Activated T-cell treated with anti-CD3 and anti-CD28 coated beads, Interleukin-2, amount 50 U/mL, for 72 hours (primary cell): ENCODE data around the gene SEC22C. TPM values are rescaled to one million over a fixed set of nuclear protein-coding genes. Genes with fewer than 3 reads are reported as not detected.
A peak's percentile ranks its signal among the peaks of the same experiment; 100 is the strongest.

Experiments
- ATAC-seq, 2 donors: fragments of 150-1000 bp; cut with Tn5 transposase; replicated peaks in 1 of 2; 2 replicates each; pipeline ENCODE4 v1.10.0; 2021; ENCODE audit warnings: moderate library complexity in 2 of 2, mild to moderate bottlenecking in 1 of 2
- DNase-seq, 2 donors: peaks; one replicate each; pipeline ENCODE4 v3.0.0; 2021 to 2022; ENCODE audit warnings: mixed read lengths in 1 of 2
- H3K27ac Mint-ChIP-seq: one replicate; pipeline ENCODE4 v1.8.0; 2022; ENCODE audit warnings: mild to moderate bottlenecking, moderate library complexity, mixed read lengths
- H3K27me3 Mint-ChIP-seq: one replicate; pipeline ENCODE4 v1.8.0; 2022; ENCODE audit warnings: low read depth, mixed read lengths
- H3K36me3 Mint-ChIP-seq, 2 donors: one replicate each; pipeline ENCODE4 v1.8.0; 2022; ENCODE audit warnings: mixed read lengths in 2 of 2, mild to moderate bottlenecking in 1 of 2; ENCODE audit not compliant: insufficient read depth in 2 of 2
- H3K4me1 Mint-ChIP-seq: one replicate; pipeline ENCODE4 v1.8.0; 2022; ENCODE audit warnings: low read depth, mixed read lengths
- H3K4me3 Mint-ChIP-seq, 2 donors: one replicate each; pipeline ENCODE4 v1.8.0; 2022; ENCODE audit warnings: mild to moderate bottlenecking in 2 of 2, mixed read lengths in 2 of 2, moderate library complexity in 2 of 2
- H3K9me3 Mint-ChIP-seq, 2 donors: one replicate each; pipeline ENCODE4 v1.8.0; 2022; ENCODE audit warnings: mixed read lengths in 2 of 2
- total RNA-seq, 2 donors: library from RNA; stranded (reverse); gene quantifications; one replicate each; pipeline ENCODE4 v1.2.3, GENCODE V29; 2022

The SEC22C gene
- total RNA-seq, 2 donors from 2014 or later, result 60.6 to 66.4 TPM

DNA sequence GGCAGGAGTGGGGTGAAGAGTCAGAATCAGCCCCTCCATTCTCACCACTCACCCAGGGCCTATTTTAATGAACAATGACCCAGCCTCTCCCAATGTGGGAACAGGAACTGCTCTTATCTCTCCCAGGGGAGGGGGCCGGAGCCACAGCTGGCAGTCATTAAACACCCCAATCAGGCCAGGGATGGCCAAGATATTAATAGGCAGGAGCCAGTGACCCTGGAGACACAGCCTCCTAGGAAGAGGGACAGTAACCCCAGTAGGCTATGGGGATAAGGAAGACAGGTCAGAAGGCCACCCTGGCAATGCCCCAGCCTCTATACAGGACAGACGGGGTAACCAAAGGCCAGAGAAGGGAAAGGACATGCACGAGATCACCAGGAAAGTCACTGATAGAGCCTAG is 40.7 kb downstream of the SEC22C start:
- no peak for DNase-seq
- H3K27me3 Mint-ChIP-seq, result no peaks in the 10 kb centered on the region
- ATAC-seq, result no peak
- no peaks in the 10 kb centered on the region for H3K9me3 Mint-ChIP-seq
- no peak overlapping the region for H3K4me3 Mint-ChIP-seq
- no peak overlapping the region for H3K27ac Mint-ChIP-seq
- H3K4me1 Mint-ChIP-seq, result peaks cover 7% of the 10 kb centered on the region
- no peaks in the 10 kb centered on the region for H3K36me3 Mint-ChIP-seq

DNA sequence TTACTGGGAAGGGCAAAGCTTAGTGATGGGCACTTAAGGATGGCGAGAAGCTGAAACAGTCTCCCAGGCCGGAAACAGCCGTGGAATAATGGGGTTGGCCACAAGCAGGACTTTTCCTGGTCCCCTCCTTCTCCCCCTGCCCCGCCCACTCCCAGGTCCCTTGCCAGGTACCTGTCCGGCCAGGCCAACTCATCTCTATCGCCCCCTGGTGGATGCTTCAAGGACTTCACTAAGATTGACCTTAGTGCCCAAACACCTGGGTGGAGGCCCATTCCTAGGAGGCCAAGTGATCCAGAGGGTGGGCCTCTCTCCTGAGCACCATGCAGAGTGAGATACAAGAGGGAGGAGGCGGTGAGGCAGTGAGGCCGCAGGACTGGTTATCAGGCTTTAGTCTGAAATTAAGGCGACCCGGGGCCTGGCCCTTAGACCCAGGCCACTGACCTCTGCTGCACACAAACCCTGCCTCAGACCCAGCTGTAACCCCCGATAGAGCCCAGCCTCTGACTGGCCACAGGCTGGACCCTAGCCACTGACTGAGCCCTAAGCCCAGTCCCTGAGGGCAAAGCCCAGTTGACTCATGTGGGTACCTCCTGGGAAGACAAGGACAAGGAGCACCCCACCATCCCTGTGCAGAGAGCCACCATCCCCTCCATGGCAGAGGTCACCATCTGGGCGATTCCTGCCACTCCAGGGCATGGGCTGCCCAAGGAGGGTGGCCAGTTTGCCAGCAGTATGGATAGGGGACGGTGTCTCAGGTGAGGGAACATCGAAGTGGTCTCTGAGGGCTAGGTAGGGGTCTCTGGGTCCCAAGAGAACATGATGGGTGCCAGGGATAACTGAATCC is 41.7 kb downstream of the SEC22C start:
- H3K9me3 Mint-ChIP-seq, result no peaks in the 10 kb centered on the region
- DNase-seq (peak; percentile 70 to 77), ATAC-seq (peak; percentile 69 to 74)
- H3K4me3 Mint-ChIP-seq, result no peak overlapping the region
- H3K4me1 Mint-ChIP-seq, result peaks cover 7% of the 10 kb centered on the region
- H3K36me3 Mint-ChIP-seq, result no peaks in the 10 kb centered on the region
- no peak overlapping the region for H3K27ac Mint-ChIP-seq
- no peaks in the 10 kb centered on the region for H3K27me3 Mint-ChIP-seq

GRCh38 chr3:42537350-42537749 is 44.4 kb downstream of the SEC22C start:
- Mint-ChIP-seq H3K36me3 (no peaks in the 10 kb centered on the region), H3K27me3 (no peaks in the 10 kb centered on the region), H3K9me3 (no peaks in the 10 kb centered on the region), H3K4me1 (peaks cover 19% of the 10 kb centered on the region), H3K27ac (no peak overlapping the region), H3K4me3 (no peak overlapping the region)
- DNase-seq (no peak), ATAC-seq (no peak)

GRCh38 chr3:42535981-42536784 is 45.6 kb downstream of the SEC22C start:
- H3K36me3 Mint-ChIP-seq, result no peaks in the 10 kb centered on the region
- no peak overlapping the region for H3K27ac Mint-ChIP-seq
- no peaks in the 10 kb centered on the region for H3K27me3 Mint-ChIP-seq
- H3K4me1 Mint-ChIP-seq, result peaks cover 24% of the 10 kb centered on the region
- ATAC-seq (peak in 1 of 2 donors; percentile 36), DNase-seq (peak; percentile 43 to 46)
- H3K9me3 Mint-ChIP-seq, result no peaks in the 10 kb centered on the region
- no peak overlapping the region for H3K4me3 Mint-ChIP-seq

DNA sequence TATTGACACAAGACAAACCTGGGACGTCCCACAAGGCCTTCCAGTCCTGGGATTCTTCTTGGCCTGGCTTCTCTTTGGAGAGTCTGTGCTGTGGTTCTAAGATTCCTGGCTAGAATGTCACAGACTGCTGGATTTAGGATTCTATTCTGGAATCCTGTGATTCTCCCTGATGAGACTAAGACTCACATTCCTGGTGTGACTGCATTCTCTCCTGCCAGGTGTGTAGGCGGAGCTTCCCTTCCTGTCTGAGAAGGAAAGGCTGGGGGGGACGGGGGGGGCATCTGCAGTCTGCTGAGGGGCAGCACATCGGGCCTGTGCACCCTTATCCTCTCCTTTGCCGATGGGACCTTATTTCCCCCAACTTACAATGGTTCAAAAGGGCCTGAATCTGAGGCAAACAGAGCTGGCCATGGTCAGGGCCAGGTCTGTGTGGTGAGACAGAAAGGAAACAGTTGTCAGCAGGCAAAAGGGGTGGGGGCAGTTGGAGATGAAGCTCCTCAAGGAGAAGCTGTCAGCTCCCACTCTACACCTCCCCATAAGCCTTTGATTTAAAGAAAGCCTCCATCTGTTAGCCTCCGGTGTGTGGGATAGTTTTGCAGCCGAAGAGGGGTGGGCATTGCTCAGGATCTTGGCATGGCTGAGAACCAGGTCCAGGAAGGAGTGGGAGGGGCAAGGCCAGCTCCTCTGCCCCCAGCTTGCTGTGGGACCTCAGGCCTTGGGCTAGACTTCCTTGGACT is 48.4 kb downstream of the SEC22C start:
- ATAC-seq (no peak), DNase-seq (no peak)
- H3K27ac Mint-ChIP-seq, result no peak overlapping the region
- no peak overlapping the region for H3K4me3 Mint-ChIP-seq
- H3K36me3 Mint-ChIP-seq, result no peaks in the 10 kb centered on the region
- no peaks in the 10 kb centered on the region for H3K27me3 Mint-ChIP-seq
- H3K4me1 Mint-ChIP-seq, result peaks cover 39% of the 10 kb centered on the region
- no peaks in the 10 kb centered on the region for H3K9me3 Mint-ChIP-seq

DNA sequence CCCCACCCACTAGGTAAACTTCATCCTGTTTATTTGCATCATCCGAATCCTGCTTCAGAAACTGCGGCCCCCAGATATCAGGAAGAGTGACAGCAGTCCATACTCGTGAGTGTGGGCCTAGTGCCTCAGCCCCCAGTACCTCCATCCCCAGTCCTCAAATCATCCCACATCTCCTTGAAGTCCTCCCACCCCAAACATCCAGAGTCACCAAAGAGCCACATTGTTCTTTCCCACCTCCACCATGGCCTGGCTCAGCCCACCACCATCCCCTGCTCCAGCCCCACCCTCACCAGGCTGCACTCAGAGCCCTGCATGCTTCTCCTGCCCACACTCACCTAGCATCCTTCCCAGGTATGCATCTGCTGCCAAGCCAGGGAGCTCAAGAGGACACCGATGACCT is 49.5 kb downstream of the SEC22C start:
- DNase-seq, result no peak
- H3K27ac Mint-ChIP-seq, result no peak overlapping the region
- H3K27me3 Mint-ChIP-seq, result no peaks in the 10 kb centered on the region
- H3K9me3 Mint-ChIP-seq, result no peaks in the 10 kb centered on the region
- H3K36me3 Mint-ChIP-seq, result no peaks in the 10 kb centered on the region
- H3K4me1 Mint-ChIP-seq, result peaks cover 46% of the 10 kb centered on the region
- no peak overlapping the region for H3K4me3 Mint-ChIP-seq
- peak in 1 of 2 donors; percentile 9 for ATAC-seq

- Mint-ChIP-seq H3K36me3 (no peaks in the 10 kb centered on the region), H3K27me3 (no peaks in the 10 kb centered on the region), H3K4me1 (peaks cover 53% of the 10 kb centered on the region), H3K4me3 (no peak overlapping the region), H3K27ac (no peak overlapping the region), H3K9me3 (no peaks in the 10 kb centered on the region)
- ATAC-seq (no peak), DNase-seq (no peak)
Measured at GRCh38 chr3:42531470-42531869, 50.3 kb downstream of the SEC22C start.

- Mint-ChIP-seq H3K9me3 (no peaks in the 10 kb centered on the region), H3K27me3 (no peaks in the 10 kb centered on the region), H3K4me1 (peaks cover 57% of the 10 kb centered on the region), H3K36me3 (no peaks in the 10 kb centered on the region), H3K27ac (no peak overlapping the region), H3K4me3 (peak overlapping the region in 1 of 2 donors; percentile 6)
- ATAC-seq, result no peak
- DNase-seq, result no peak
Measured at GRCh38 chr3:42530073-42530472, 51.7 kb downstream of the SEC22C start.

- H3K36me3 Mint-ChIP-seq, result no peaks in the 10 kb centered on the region
- H3K27ac Mint-ChIP-seq, result no peak overlapping the region
- peaks cover 57% of the 10 kb centered on the region for H3K4me1 Mint-ChIP-seq
- DNase-seq, result no peak
- no peaks in the 10 kb centered on the region for H3K27me3 Mint-ChIP-seq
- no peak for ATAC-seq
- no peak overlapping the region for H3K4me3 Mint-ChIP-seq
- no peaks in the 10 kb centered on the region for H3K9me3 Mint-ChIP-seq
Measured at GRCh38 chr3:42529468-42529867, 52.3 kb downstream of the SEC22C start.

GRCh38 chr3:42527368-42527917 is 54.3 kb downstream of the SEC22C start:
- Mint-ChIP-seq H3K4me3 (no peak overlapping the region), H3K36me3 (no peaks in the 10 kb centered on the region), H3K4me1 (peaks cover 45% of the 10 kb centered on the region), H3K9me3 (no peaks in the 10 kb centered on the region), H3K27me3 (no peaks in the 10 kb centered on the region), H3K27ac (no peak overlapping the region)
- no peak for DNase-seq
- no peak for ATAC-seq

- no peak overlapping the region for H3K4me3 Mint-ChIP-seq
- ATAC-seq (peak; percentile 83 to 89), DNase-seq (peak; percentile 52 to 58)
- H3K27me3 Mint-ChIP-seq, result no peaks in the 10 kb centered on the region
- H3K36me3 Mint-ChIP-seq, result no peaks in the 10 kb centered on the region
- peaks cover 40% of the 10 kb centered on the region for H3K4me1 Mint-ChIP-seq
- H3K27ac Mint-ChIP-seq, result peak overlapping the region; percentile 93
- no peaks in the 10 kb centered on the region for H3K9me3 Mint-ChIP-seq
Measured at GRCh38 chr3:42526616-42527367, 55.0 kb downstream of the SEC22C start.

- H3K4me3 Mint-ChIP-seq, result no peak overlapping the region
- H3K27me3 Mint-ChIP-seq, result no peaks in the 10 kb centered on the region
- ATAC-seq (no peak), DNase-seq (no peak)
- no peaks in the 10 kb centered on the region for H3K36me3 Mint-ChIP-seq
- H3K4me1 Mint-ChIP-seq, result peaks cover 43% of the 10 kb centered on the region
- no peak overlapping the region for H3K27ac Mint-ChIP-seq
- H3K9me3 Mint-ChIP-seq, result no peaks in the 10 kb centered on the region
Measured at GRCh38 chr3:42525736-42526345, 55.9 kb downstream of the SEC22C start.
